ENCODE data around the gene CNMD. TPM values are rescaled to one million over a fixed set of nuclear protein-coding genes. Genes with fewer than 3 reads are reported as not detected.

The CNMD gene
- total and polyA plus RNA-seq, 3 experiments from 2014 or later, result not detected

- H3K36me3 Mint-ChIP-seq, result no peaks in the 10 kb centered on the region
- no peak overlapping the region for H3K27ac ChIP-seq (ENCODE audit: low read depth, low read length)
- no peaks in the 10 kb centered on the region for H3K4me1 ChIP-seq (ENCODE audit: insufficient read depth, low read length)
- no peak overlapping the region for H3K4me3 ChIP-seq (ENCODE audit: low read length)
- DNase-seq, result no peak
- ChIA-PET POLR2A (no interaction called here), CTCF (no interaction called here)
- H3K4me3 Mint-ChIP-seq, result no peak overlapping the region
- H3K27me3 ChIP-seq (ENCODE audit: insufficient read depth, low read length, poor library complexity, severe bottlenecking), result no peaks in the 10 kb centered on the region
- H3K9me3 Mint-ChIP-seq, result no peaks in the 10 kb centered on the region
- no peaks in the 10 kb centered on the region for H3K36me3 ChIP-seq (ENCODE audit: insufficient read depth, low read length)
- peaks cover 9 to 21% of the 10 kb centered on the region in 2 donors for H3K27me3 Mint-ChIP-seq
- no peaks in the 10 kb centered on the region for H3K4me1 Mint-ChIP-seq
- no peak overlapping the region for H3K27ac Mint-ChIP-seq
- H3K9me3 ChIP-seq (ENCODE audit: low read length), result no peaks in the 10 kb centered on the region
Measured at GRCh38 chr13:52758114-52758513, 18.5 kb upstream of the CNMD start.

- no peaks in the 10 kb centered on the region for H3K36me3 Mint-ChIP-seq
- H3K9me3 Mint-ChIP-seq, result no peaks in the 10 kb centered on the region
- peaks cover 2 to 29% of the 10 kb centered on the region in 2 donors for H3K27me3 Mint-ChIP-seq
- no peak overlapping the region for H3K4me3 ChIP-seq (ENCODE audit: low read length)
- ChIA-PET POLR2A (no interaction called here), CTCF (no interaction called here)
- H3K27ac Mint-ChIP-seq, result no peak overlapping the region
- no peaks in the 10 kb centered on the region for H3K27me3 ChIP-seq (ENCODE audit: insufficient read depth, low read length, poor library complexity, severe bottlenecking)
- no peaks in the 10 kb centered on the region for H3K9me3 ChIP-seq (ENCODE audit: low read length)
- no peaks in the 10 kb centered on the region for H3K36me3 ChIP-seq (ENCODE audit: insufficient read depth, low read length)
- H3K27ac ChIP-seq (ENCODE audit: low read depth, low read length), result no peak overlapping the region
- no peaks in the 10 kb centered on the region for H3K4me1 Mint-ChIP-seq
- H3K4me1 ChIP-seq (ENCODE audit: insufficient read depth, low read length), result no peaks in the 10 kb centered on the region
- DNase-seq, result no peak
- H3K4me3 Mint-ChIP-seq, result no peak overlapping the region
Measured at GRCh38 chr13:52751196-52751595, 11.6 kb upstream of the CNMD start.

DNA sequence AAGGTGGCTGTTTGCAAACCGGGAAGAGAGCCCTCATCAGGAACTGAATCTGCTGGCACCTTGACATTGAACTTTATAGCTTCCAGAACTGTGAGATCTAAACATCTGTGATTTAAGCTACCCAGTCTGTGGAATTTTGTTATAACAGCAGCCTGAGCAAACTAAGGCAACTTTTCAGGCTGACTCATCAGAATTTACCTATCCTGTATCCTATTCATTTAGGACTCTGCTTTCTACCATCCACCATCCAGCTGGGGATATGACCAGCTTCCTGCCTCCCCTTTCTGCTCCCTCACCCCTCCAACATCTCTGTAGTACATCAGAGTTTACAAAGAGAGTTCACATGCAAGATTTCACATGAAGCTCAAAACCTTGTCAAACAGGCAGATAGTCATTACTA, 11.1 kb upstream of the CNMD start:
- ChIA-PET CTCF (no interaction called here), POLR2A (no interaction called here)
- H3K36me3 Mint-ChIP-seq, result no peaks in the 10 kb centered on the region
- DNase-seq, result no peak
- peaks cover 4 to 25% of the 10 kb centered on the region in 2 donors for H3K27me3 Mint-ChIP-seq
- no peaks in the 10 kb centered on the region for H3K9me3 ChIP-seq (ENCODE audit: low read length)
- H3K4me1 Mint-ChIP-seq, result no peaks in the 10 kb centered on the region
- no peaks in the 10 kb centered on the region for H3K27me3 ChIP-seq (ENCODE audit: insufficient read depth, low read length, poor library complexity, severe bottlenecking)
- no peak overlapping the region for H3K27ac Mint-ChIP-seq
- no peaks in the 10 kb centered on the region for H3K4me1 ChIP-seq (ENCODE audit: insufficient read depth, low read length)
- no peak overlapping the region for H3K4me3 ChIP-seq (ENCODE audit: low read length)
- no peaks in the 10 kb centered on the region for H3K36me3 ChIP-seq (ENCODE audit: insufficient read depth, low read length)
- H3K9me3 Mint-ChIP-seq, result no peaks in the 10 kb centered on the region
- H3K27ac ChIP-seq (ENCODE audit: low read depth, low read length), result no peak overlapping the region
- H3K4me3 Mint-ChIP-seq, result no peak overlapping the region

GRCh38 chr13:52749419-52749818, 9.8 kb upstream of the CNMD start:
- Mint-ChIP-seq H3K9me3 (no peaks in the 10 kb centered on the region), H3K36me3 (no peaks in the 10 kb centered on the region), H3K4me1 (no peaks in the 10 kb centered on the region), H3K4me3 (no peak overlapping the region), H3K27me3 (peaks cover 7 to 34% of the 10 kb centered on the region in 2 donors), H3K27ac (no peak overlapping the region)
- H3K4me3 ChIP-seq (ENCODE audit: low read length), result no peak overlapping the region
- no peaks in the 10 kb centered on the region for H3K9me3 ChIP-seq (ENCODE audit: low read length)
- H3K36me3 ChIP-seq (ENCODE audit: insufficient read depth, low read length), result no peaks in the 10 kb centered on the region
- no peaks in the 10 kb centered on the region for H3K4me1 ChIP-seq (ENCODE audit: insufficient read depth, low read length)
- DNase-seq, result no peak
- H3K27ac ChIP-seq (ENCODE audit: low read depth, low read length), result no peak overlapping the region
- ChIA-PET CTCF (no interaction called here), POLR2A (no interaction called here)
- no peaks in the 10 kb centered on the region for H3K27me3 ChIP-seq (ENCODE audit: insufficient read depth, low read length, poor library complexity, severe bottlenecking)

DNA sequence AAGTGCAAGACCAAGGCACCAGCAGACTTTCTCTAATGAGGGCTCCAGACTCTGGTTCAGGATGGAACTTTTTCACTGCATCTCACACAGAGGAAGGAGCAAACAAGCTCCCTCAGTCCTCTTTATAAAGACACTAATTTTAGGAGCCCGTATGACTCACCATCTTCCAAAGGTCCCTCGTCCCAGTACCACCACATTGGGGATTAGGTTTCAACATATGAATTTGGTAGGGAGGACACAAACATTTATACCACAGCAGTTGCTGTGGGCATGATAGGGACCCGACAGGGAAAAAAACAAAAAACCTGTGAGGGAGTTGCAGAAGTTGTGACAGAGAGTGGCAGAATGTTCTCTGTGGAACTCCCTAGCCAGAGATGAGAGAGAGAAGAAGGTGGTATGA, 6.5 kb upstream of the CNMD start:
- Histone ChIP-seq H3K27me3 (ENCODE audit: insufficient read depth, low read length, poor library complexity, severe bottlenecking) (no peaks in the 10 kb centered on the region), H3K4me3 (ENCODE audit: low read length) (no peak overlapping the region), H3K27ac (ENCODE audit: low read depth, low read length) (no peak overlapping the region), H3K36me3 (ENCODE audit: insufficient read depth, low read length) (no peaks in the 10 kb centered on the region), H3K4me1 (ENCODE audit: insufficient read depth, low read length) (no peaks in the 10 kb centered on the region), H3K9me3 (ENCODE audit: low read length) (no peaks in the 10 kb centered on the region)
- H3K4me3 Mint-ChIP-seq, result no peak overlapping the region
- POLR2A ChIA-PET, result no interaction called here
- no peak for DNase-seq
- CTCF ChIA-PET, result interaction anchor here (1.4 kb wide), 1 partner anchor 13 kb away, joined by 3 read pairs; no protein-coding TSS in a partner anchor
- H3K27me3 Mint-ChIP-seq, result peaks cover 15 to 54% of the 10 kb centered on the region in 2 donors
- H3K36me3 Mint-ChIP-seq, result peaks cover 0 to 3% (median 0%) of the 10 kb centered on the region in 3 donors
- H3K27ac Mint-ChIP-seq, result no peak overlapping the region
- H3K9me3 Mint-ChIP-seq, result peaks cover 0 to 7% (median 0%) of the 10 kb centered on the region in 5 donors
- H3K4me1 Mint-ChIP-seq, result no peaks in the 10 kb centered on the region

DNA sequence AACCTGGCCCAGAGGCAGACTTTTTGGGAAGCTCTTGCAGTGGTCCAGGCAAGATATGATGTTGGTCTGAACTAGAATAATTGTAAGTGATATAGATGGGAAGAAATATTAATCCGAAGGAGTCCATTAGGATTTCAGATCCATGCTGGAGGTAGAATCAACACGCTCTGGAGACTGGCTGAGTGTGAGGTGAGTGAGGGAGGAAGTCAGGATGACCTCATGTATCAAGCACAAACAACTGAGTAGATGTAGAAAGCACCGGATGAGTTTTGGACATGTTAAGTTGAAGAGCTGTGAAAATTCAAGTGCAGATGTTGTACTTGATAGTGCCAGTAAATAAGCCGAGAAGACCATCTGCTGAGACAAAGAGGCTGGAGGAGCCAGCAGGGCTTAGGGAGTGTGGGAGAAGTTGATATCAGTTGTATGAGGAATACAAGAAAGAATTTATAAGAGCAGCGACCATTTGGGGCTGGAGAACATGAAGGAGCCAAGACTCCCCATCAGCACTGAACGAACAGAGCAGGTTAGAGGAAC, 5.3 kb upstream of the CNMD start:
- Histone ChIP-seq H3K4me1 (ENCODE audit: insufficient read depth, low read length) (no peaks in the 10 kb centered on the region), H3K9me3 (ENCODE audit: low read length) (no peaks in the 10 kb centered on the region), H3K27ac (ENCODE audit: low read depth, low read length) (no peak overlapping the region), H3K27me3 (ENCODE audit: insufficient read depth, low read length, poor library complexity, severe bottlenecking) (peaks cover 3% of the 10 kb centered on the region), H3K36me3 (ENCODE audit: insufficient read depth, low read length) (no peaks in the 10 kb centered on the region), H3K4me3 (ENCODE audit: low read length) (no peak overlapping the region)
- Mint-ChIP-seq H3K4me1 (peaks cover 0 to under 1% (median 0%) of the 10 kb centered on the region in 3 donors), H3K27me3 (peaks cover 22 to 61% of the 10 kb centered on the region in 2 donors), H3K4me3 (no peak overlapping the region), H3K9me3 (peaks cover 0 to 7% (median 0%) of the 10 kb centered on the region in 5 donors), H3K27ac (no peak overlapping the region), H3K36me3 (peaks cover 0 to 3% (median 0%) of the 10 kb centered on the region in 3 donors)
- CTCF ChIA-PET, result interaction anchor here (1.4 kb wide), 1 partner anchor 12 kb away, joined by 3 read pairs; no protein-coding TSS in a partner anchor
- POLR2A ChIA-PET, result interaction anchor here (0.7 kb wide), 1 partner anchor 951 kb away, joined by 4 read pairs; no protein-coding TSS in a partner anchor
- no peak for DNase-seq

- Mint-ChIP-seq H3K9me3 (peaks cover 0 to 7% (median 0%) of the 10 kb centered on the region in 5 donors), H3K4me1 (peaks cover 0 to 6% (median 2%) of the 10 kb centered on the region in 3 donors), H3K4me3 (no peak overlapping the region), H3K36me3 (peaks cover 0 to 3% (median 0%) of the 10 kb centered on the region in 3 donors), H3K27me3 (peaks cover 25 to 60% of the 10 kb centered on the region in 2 donors), H3K27ac (no peak overlapping the region)
- no peak for DNase-seq
- CTCF ChIA-PET, result no interaction called here
- Histone ChIP-seq H3K36me3 (ENCODE audit: insufficient read depth, low read length) (no peaks in the 10 kb centered on the region), H3K4me3 (ENCODE audit: low read length) (no peak overlapping the region), H3K27ac (ENCODE audit: low read depth, low read length) (no peak overlapping the region), H3K27me3 (ENCODE audit: insufficient read depth, low read length, poor library complexity, severe bottlenecking) (peaks cover 5% of the 10 kb centered on the region), H3K4me1 (ENCODE audit: insufficient read depth, low read length) (no peaks in the 10 kb centered on the region), H3K9me3 (ENCODE audit: low read length) (no peaks in the 10 kb centered on the region)
- POLR2A ChIA-PET, result no interaction called here
Measured at GRCh38 chr13:52743988-52744387, 4.4 kb upstream of the CNMD start.

GRCh38 chr13:52743569-52743968, 3.9 kb upstream of the CNMD start:
- no peak overlapping the region for H3K4me3 ChIP-seq (ENCODE audit: low read length)
- H3K27ac Mint-ChIP-seq, result no peak overlapping the region
- H3K27ac ChIP-seq (ENCODE audit: low read depth, low read length), result no peak overlapping the region
- H3K4me3 Mint-ChIP-seq, result no peak overlapping the region
- H3K36me3 ChIP-seq (ENCODE audit: insufficient read depth, low read length), result no peaks in the 10 kb centered on the region
- H3K27me3 ChIP-seq (ENCODE audit: insufficient read depth, low read length, poor library complexity, severe bottlenecking), result peaks cover 8% of the 10 kb centered on the region
- peaks cover 0 to 7% (median 3%) of the 10 kb centered on the region in 3 donors for H3K4me1 Mint-ChIP-seq
- DNase-seq, result no peak
- peaks cover 0 to 3% (median 0%) of the 10 kb centered on the region in 3 donors for H3K36me3 Mint-ChIP-seq
- peaks cover 25 to 58% of the 10 kb centered on the region in 2 donors for H3K27me3 Mint-ChIP-seq
- POLR2A ChIA-PET, result no interaction called here
- CTCF ChIA-PET, result no interaction called here
- no peaks in the 10 kb centered on the region for H3K4me1 ChIP-seq (ENCODE audit: insufficient read depth, low read length)
- no peaks in the 10 kb centered on the region for H3K9me3 ChIP-seq (ENCODE audit: low read length)
- H3K9me3 Mint-ChIP-seq, result peaks cover 0 to 7% (median 0%) of the 10 kb centered on the region in 5 donors
